RWPE2 (cell line): ENCODE data around the gene NIPAL3.
"Not testable (repeated sequence)": the region's sequence is repeated elsewhere in the genome, so short reads cannot be mapped to it uniquely, and the experiment has no call there.

ENCODE experiments used
- ATAC-seq: fragments of 200-7000 bp; cut with Tn5 transposase; 3 replicates; pipeline ENCODE4 v1.9.1; 2021; ENCODE audit warnings: low read depth
- DNase-seq: peaks from one replicate; pipeline ENCODE4 v3.0.0-alpha.2; 2020; ENCODE audit warnings: low spot score
- H3K27ac ChIP-seq: fragments of 450-650 bp; 2 replicates; pipeline ENCODE4 v1.5.1; 2017; ENCODE audit warnings: mild to moderate bottlenecking; ENCODE audit not compliant: poor library complexity, severe bottlenecking
- H3K27me3 ChIP-seq: fragments of 250-450 bp; sonication (Bioruptor Pico); 2 replicates; pipeline ENCODE4 v1.5.1; 2021; ENCODE audit warnings: mild to moderate bottlenecking, moderate library complexity; ENCODE audit not compliant: insufficient read depth, poor library complexity, severe bottlenecking
- H3K36me3 ChIP-seq: fragments of 250-450 bp; sonication (Bioruptor Pico); 2 replicates; pipeline ENCODE4 v1.5.1; 2020; ENCODE audit warnings: low read depth, mild to moderate bottlenecking, moderate library complexity
- H3K4me1 ChIP-seq: fragments of 250-450 bp; sonication (Bioruptor Pico); 2 replicates; pipeline ENCODE4 v1.5.1; 2021; ENCODE audit warnings: mild to moderate bottlenecking, moderate library complexity; ENCODE audit not compliant: insufficient read depth, poor library complexity, severe bottlenecking
- H3K4me3 ChIP-seq: fragments of 250-450 bp; sonication (Bioruptor Pico); 2 replicates; pipeline ENCODE4 v1.5.1; 2021; ENCODE audit warnings: mild to moderate bottlenecking, moderate library complexity; ENCODE audit not compliant: severe bottlenecking
- H3K9me3 ChIP-seq: fragments of 250-450 bp; sonication (Bioruptor Pico); 2 replicates; pipeline ENCODE4 v1.5.1; 2021; ENCODE audit warnings: mild to moderate bottlenecking, moderate library complexity; ENCODE audit not compliant: severe bottlenecking
- TF ChIP-seq, protein P1 (sequence below): fragments of 450-650 bp; IDR thresholded peaks from one replicate; pipeline ENCODE4 v1.5.1; 2017; ENCODE audit warnings: mild to moderate bottlenecking, moderate library complexity; ENCODE audit not compliant: poor library complexity, severe bottlenecking

Gene NIPAL3

GRCh38 chr1:24441996-24442668 lies 26.5 kb downstream of the NIPAL3 start:
- no peak overlapping the region for H3K27ac ChIP-seq
- H3K27me3 ChIP-seq, result no peaks in the 10 kb centered on the region
- H3K36me3 ChIP-seq, result peaks cover 47% of the 10 kb centered on the region
- TF ChIP-seq, protein P1, sequence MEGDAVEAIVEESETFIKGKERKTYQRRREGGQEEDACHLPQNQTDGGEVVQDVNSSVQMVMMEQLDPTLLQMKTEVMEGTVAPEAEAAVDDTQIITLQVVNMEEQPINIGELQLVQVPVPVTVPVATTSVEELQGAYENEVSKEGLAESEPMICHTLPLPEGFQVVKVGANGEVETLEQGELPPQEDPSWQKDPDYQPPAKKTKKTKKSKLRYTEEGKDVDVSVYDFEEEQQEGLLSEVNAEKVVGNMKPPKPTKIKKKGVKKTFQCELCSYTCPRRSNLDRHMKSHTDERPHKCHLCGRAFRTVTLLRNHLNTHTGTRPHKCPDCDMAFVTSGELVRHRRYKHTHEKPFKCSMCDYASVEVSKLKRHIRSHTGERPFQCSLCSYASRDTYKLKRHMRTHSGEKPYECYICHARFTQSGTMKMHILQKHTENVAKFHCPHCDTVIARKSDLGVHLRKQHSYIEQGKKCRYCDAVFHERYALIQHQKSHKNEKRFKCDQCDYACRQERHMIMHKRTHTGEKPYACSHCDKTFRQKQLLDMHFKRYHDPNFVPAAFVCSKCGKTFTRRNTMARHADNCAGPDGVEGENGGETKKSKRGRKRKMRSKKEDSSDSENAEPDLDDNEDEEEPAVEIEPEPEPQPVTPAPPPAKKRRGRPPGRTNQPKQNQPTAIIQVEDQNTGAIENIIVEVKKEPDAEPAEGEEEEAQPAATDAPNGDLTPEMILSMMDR, result no peak
- H3K4me3 ChIP-seq, result no peak overlapping the region
- DNase-seq (no peak), ATAC-seq (no peak)
- no peaks in the 10 kb centered on the region for H3K4me1 ChIP-seq
- H3K9me3 ChIP-seq, result no peaks in the 10 kb centered on the region

GRCh38 chr1:24442764-24443163 lies 27.2 kb downstream of the NIPAL3 start:
- peaks cover 44% of the 10 kb centered on the region for H3K36me3 ChIP-seq
- DNase-seq, result no peak
- ATAC-seq, result no peak
- no peaks in the 10 kb centered on the region for H3K27me3 ChIP-seq
- H3K27ac ChIP-seq, result no peak overlapping the region
- H3K4me1 ChIP-seq, result no peaks in the 10 kb centered on the region
- H3K9me3 ChIP-seq, result no peaks in the 10 kb centered on the region
- H3K4me3 ChIP-seq, result no peak overlapping the region
- TF ChIP-seq, protein P1, result no peak

DNA sequence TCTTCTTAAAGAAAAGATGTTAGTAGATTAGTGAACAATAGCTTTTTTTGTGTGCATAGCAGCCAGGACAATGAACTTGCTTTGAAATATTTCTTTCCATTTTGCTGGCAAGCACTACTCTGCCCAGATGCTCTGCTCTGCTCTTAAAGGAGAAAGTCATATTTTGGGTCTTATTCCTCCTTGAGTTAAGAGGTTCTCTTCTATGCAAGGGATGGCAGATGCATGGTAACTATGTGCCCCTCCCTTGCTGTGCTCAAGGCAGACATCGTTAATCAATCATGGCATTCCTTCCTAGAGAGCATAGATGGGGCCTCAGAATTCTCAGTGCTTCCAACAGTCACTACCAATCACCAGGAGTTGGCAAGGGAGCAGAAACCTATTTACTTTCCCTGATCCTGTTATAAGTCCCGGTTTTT lies 27.6 kb downstream of the NIPAL3 start:
- ATAC-seq (no peak), DNase-seq (no peak)
- Histone ChIP-seq H3K4me1 (no peaks in the 10 kb centered on the region), H3K4me3 (no peak overlapping the region), H3K27ac (no peak overlapping the region), H3K9me3 (no peaks in the 10 kb centered on the region), H3K27me3 (no peaks in the 10 kb centered on the region), H3K36me3 (peaks cover 46% of the 10 kb centered on the region)
- TF ChIP-seq, protein P1, result no peak

DNA sequence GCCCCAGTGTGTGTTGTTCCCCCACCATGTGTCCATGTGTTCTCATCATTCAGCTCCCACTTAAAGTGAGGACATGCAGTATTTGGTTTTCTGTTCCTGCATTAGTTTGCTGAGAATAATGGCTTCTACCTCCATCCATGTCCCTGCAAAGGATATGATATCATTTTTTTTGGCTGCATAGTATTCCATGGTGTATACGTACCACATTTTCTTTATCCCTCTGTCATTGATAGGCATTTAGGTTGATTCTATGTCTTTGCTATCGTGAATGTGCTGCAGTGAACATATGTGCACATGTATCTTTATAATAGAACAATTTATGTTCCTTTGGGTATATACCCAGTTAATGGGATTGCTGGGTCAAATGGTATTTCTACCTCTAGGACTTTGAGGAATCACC lies 30.8 kb downstream of the NIPAL3 start:
- not testable (repeated sequence) for H3K4me1 ChIP-seq, DNase-seq

GRCh38 chr1:24450316-24450715 lies 34.7 kb downstream of the NIPAL3 start:
- TF ChIP-seq, protein P1, result no peak
- ATAC-seq (no peak), DNase-seq (no peak)
- H3K36me3 ChIP-seq, result peaks cover 50% of the 10 kb centered on the region
- no peak overlapping the region for H3K4me3 ChIP-seq
- no peaks in the 10 kb centered on the region for H3K27me3 ChIP-seq
- no peaks in the 10 kb centered on the region for H3K9me3 ChIP-seq
- no peak overlapping the region for H3K27ac ChIP-seq
- H3K4me1 ChIP-seq, result no peaks in the 10 kb centered on the region

More for the DNA sequence above, 30.8 kb downstream of the NIPAL3 start:
- H3K36me3 ChIP-seq, result peaks cover 71% of the 10 kb centered on the region
- not testable (repeated sequence) for H3K4me3 ChIP-seq, ATAC-seq, H3K27ac ChIP-seq, H3K27me3 ChIP-seq, H3K9me3 ChIP-seq
